ENCODE data around the gene ZNF512. TPM values are rescaled to one million over a fixed set of nuclear protein-coding genes. Genes with fewer than 3 reads are reported as not detected.

Gene ZNF512
- total and polyA plus RNA-seq, 9 of the 15 experiments (the other 6 are each of a cell fraction or from before 2014, with no cell fraction given) = 24.7 to 101 (median 65.9) TPM

GRCh38 chr2:27537287-27537686 lies 45.6 kb upstream of the ZNF512 start:
- BruUV-seq (replicated peaks) = no TSS peak
- Histone ChIP-seq H3K27me3 (ENCODE audit: control insufficient read depth in 2 of 2, insufficient read depth in 2 of 2, low read length in 2 of 2) (no peaks in the 10 kb centered on the region), H4K20me1 (replicated peaks; ENCODE audit: control insufficient read depth, insufficient read depth, low read length) (no peaks in the 10 kb centered on the region), H3K27ac (ENCODE audit: extremely low read depth, low read depth, low read length) (peak overlapping the region; percentile 63), H3K4me3 (no peak overlapping the region), H3K9me1 (ENCODE audit: control insufficient read depth, insufficient read depth, low read length) (peaks cover 2% of the 10 kb centered on the region), H3K4me1 (replicated peaks in 1 of 2; ENCODE audit: control insufficient read depth in 2 of 2, insufficient read depth in 2 of 2, low read length in 2 of 2) (peaks cover 19 to 21% of the 10 kb centered on the region in 2 experiments), H2AFZ (ENCODE audit: low read depth, low read length) (peak overlapping the region; percentile 61), H3K79me2 (ENCODE audit: control insufficient read depth, insufficient read depth, low read length) (no peaks in the 10 kb centered on the region), H3K9me3 (replicated peaks; ENCODE audit: control insufficient read depth, insufficient read depth, low read depth, low read length) (no peaks in the 10 kb centered on the region), H3K9ac (ENCODE audit: insufficient read depth in 1 of 2, low read depth in 2 of 2, low read length in 2 of 2) (peak overlapping the region; percentile 39 to 41; a peak in 2 of 4 replicates), H3K4me2 (ENCODE audit: insufficient read depth, low read length) (peak overlapping the region; percentile 63), H3K36me3 (ENCODE audit: control insufficient read depth, insufficient read depth, low read length) (no peaks in the 10 kb centered on the region)
- DNase-seq (ENCODE audit: extremely low read depth in 1 of 4, low spot score in 3 of 4) (peak; percentile 48 to 80 (median 60)), ATAC-seq (peak; percentile 78), FAIRE-seq (peak; percentile 65)
- intact Hi-C loops (cut with micrococcal nuclease) = loop anchor here (5.0 kb wide), 1 partner anchor 45 kb away; the partner anchor contains the start of gene ZNF512
- in situ Hi-C loops (cut with MboI) = no loop called here
- ChIA-PET POLR2A (interaction anchor here (0.6 to 1.9 kb wide), 5 partner anchors 9 to 136 kb away, joined by 3 to 11 read pairs (median 6); partner anchors contain the start of gene PPM1G), CTCF (ENCODE audit: low intra/inter-chr PET ratio) (no interaction called here)
- 3% methylated on average over 4 of the region's 4 CpGs for WGBS (ENCODE audit: insufficient coverage, low coverage, missing lambda C conversion rate)
- TF ChIP-seq NEUROD1 (IDR thresholded peaks at IDR 0.05; ENCODE audit: borderline replicate concordance, low read depth, low read length, partially characterized antibody) (peak; percentile 31), TRIM24 (IDR thresholded peaks at IDR 0.05) (peak in 1 of 2 experiments; percentile 29; a peak in 1 of 4 replicates), BCOR (IDR thresholded peaks at IDR 0.05) (0 out of 2 replicates have a peak, but pooled peaks have one; percentile 8), SAP30 (IDR thresholded peaks at IDR 0.05; ENCODE audit: borderline replicate concordance, insufficient read depth, low read depth, low read length, poor library complexity, severe bottlenecking) (no peak), CBFA2T2 (conservative IDR thresholded peaks at IDR 0.05) (peak; percentile 63), FOXM1 (IDR thresholded peaks at IDR 0.05; ENCODE audit: low read depth) (peak; percentile 38; the same call in 1 of the 2 replicates), FOXM1 (CRISPR knock-in tag; IDR thresholded peaks at IDR 0.05; ENCODE audit: low read depth) (no peak), TEAD1 (CRISPR knock-in tag; IDR thresholded peaks at IDR 0.05) (peak in 1 of 2 experiments; percentile 65; a peak in 1 of 4 replicates), GATA2 (CRISPR knock-in tag; IDR thresholded peaks at IDR 0.05) (peak; percentile 86), SMARCA4 (IDR thresholded peaks at IDR 0.05) (peak; percentile 75), HEY1 (CRISPR knock-in tag; IDR thresholded peaks at IDR 0.05; ENCODE audit: borderline replicate concordance) (no peak), STAT5A (IDR thresholded peaks at IDR 0.05; ENCODE audit: borderline replicate concordance, low read length) (peak; percentile 96), PML (IDR thresholded peaks at IDR 0.05; ENCODE audit: low read length) (peak; percentile 56; the same call in 1 of the 2 replicates), SPI1 (IDR thresholded peaks at IDR 0.05; ENCODE audit: borderline replicate concordance, low read depth, low read length) (peak; percentile 35; the same call in 1 of the 2 replicates), SOX6 (IDR thresholded peaks at IDR 0.05) (peak; percentile 89), E2F6 (IDR thresholded peaks at IDR 0.05; ENCODE audit: borderline replicate concordance in 1 of 2, extremely low read depth in 1 of 2, insufficient read depth in 1 of 2, insufficient read length in 1 of 2, low read depth in 1 of 2, low read length in 1 of 2, poor library complexity in 1 of 2, severe bottlenecking in 1 of 2) (no peak), RBM25 (IDR thresholded peaks at IDR 0.05; ENCODE audit: low read depth, low read length, severe bottlenecking) (peak; percentile 76), ZNF197 (CRISPR knock-in tag; IDR thresholded peaks at IDR 0.05; ENCODE audit: low read depth) (0 out of 2 replicates have a peak, but pooled peaks have one; percentile 16), TEAD4 (IDR thresholded peaks at IDR 0.05; ENCODE audit: low read length) (peak; percentile 86), TEAD4 (CRISPR knock-in tag; IDR thresholded peaks at IDR 0.05; ENCODE audit: borderline replicate concordance) (no peak), ATF1 (CRISPR knock-in tag; IDR thresholded peaks at IDR 0.05) (no peak), ATF1 (tag; IDR thresholded peaks at IDR 0.05) (peak; percentile 73), TCF3 (CRISPR knock-in tag; IDR thresholded peaks at IDR 0.05) (peak; percentile 89), ZNF133 (CRISPR knock-in tag; IDR thresholded peaks at IDR 0.05) (no peak)

Measured in K562 (cell line).